ENCODE data around the gene DIO2. TPM values are rescaled to one million over a fixed set of nuclear protein-coding genes. Genes with fewer than 3 reads are reported as not detected.

Gene DIO2
- 1 to 10 TPM; 2.3 to 8.5 TPM for total RNA-seq

GRCh38 chr14:80211153-80212022 lies at the start of gene DIO2:
Gene DIO2 (minus strand): TSS chr14:80211504. CDS start chr14:80211472, 32 bp downstream.
- WGBS = 42% methylated on average over 17 of the region's 17 CpGs
- Histone ChIP-seq H3K36me3 (no peaks in the 10 kb centered on the region), H3K27ac (peak within 1 kb of the TSS in 1 of 2 donors; percentile 15), H3K9me3 (no peaks in the 10 kb centered on the region), H3K27me3 (replicated peaks; ENCODE audit: insufficient read depth) (no peaks in the 10 kb centered on the region), H3K4me3 (peak within 1 kb of the TSS; percentile 7 to 10), H3K4me1 (replicated peaks) (no peaks in the 10 kb centered on the region)
- DNase-seq (ENCODE audit: low spot score) = no peak
- intact Hi-C loops (cut with DNase I) = no loop called here
- TF ChIP-seq CTCF (IDR thresholded peaks at IDR 0.05) = no peak
- TF ChIP-seq POLR2A (IDR thresholded peaks at IDR 0.05) = no peak
- no peak for TF ChIP-seq POLR2AphosphoS5 (IDR thresholded peaks at IDR 0.05)

DNA sequence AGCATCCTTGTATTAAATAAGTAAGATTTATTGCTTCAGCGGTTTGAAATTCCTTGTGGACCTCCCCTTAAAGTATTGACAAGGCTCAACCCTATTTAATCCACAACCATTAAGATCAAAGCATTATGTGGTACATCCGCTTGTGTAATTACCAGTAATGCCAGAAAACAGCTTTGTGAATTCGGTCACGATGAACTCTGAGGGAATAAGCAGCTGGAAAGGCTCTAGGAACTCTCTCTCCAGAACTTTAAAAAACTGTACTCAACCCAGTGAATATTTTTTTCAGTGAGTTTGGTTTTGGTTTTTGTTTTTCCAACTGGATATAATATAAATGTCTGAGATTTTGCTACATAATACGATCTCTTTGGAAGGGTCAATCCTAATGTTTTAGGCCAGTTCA lies 49.3 kb upstream of the DIO2 start:
- Histone ChIP-seq H3K36me3 (no peaks in the 10 kb centered on the region), H3K27ac (no peak overlapping the region), H3K27me3 (replicated peaks; ENCODE audit: insufficient read depth) (no peaks in the 10 kb centered on the region), H3K4me1 (replicated peaks) (no peaks in the 10 kb centered on the region), H3K9me3 (no peaks in the 10 kb centered on the region), H3K4me3 (no peak overlapping the region)
- intact Hi-C loops (cut with DNase I) = no loop called here
- TF ChIP-seq POLR2A (IDR thresholded peaks at IDR 0.05) = no peak
- TF ChIP-seq POLR2AphosphoS5 (IDR thresholded peaks at IDR 0.05) = no peak
- no peak for TF ChIP-seq CTCF (IDR thresholded peaks at IDR 0.05)
- WGBS = 73% methylated on average over 5 of the region's 5 CpGs
- DNase-seq (ENCODE audit: low spot score) = no peak

GRCh38 chr14:80239631-80240030 lies 28.3 kb upstream of the DIO2 start:
- DNase-seq (ENCODE audit: low spot score) = no peak
- intact Hi-C loops (cut with DNase I) = no loop called here
- Histone ChIP-seq H3K36me3 (no peaks in the 10 kb centered on the region), H3K27ac (no peak overlapping the region), H3K9me3 (no peaks in the 10 kb centered on the region), H3K27me3 (replicated peaks; ENCODE audit: insufficient read depth) (no peaks in the 10 kb centered on the region), H3K4me1 (replicated peaks) (no peaks in the 10 kb centered on the region), H3K4me3 (no peak overlapping the region)
- WGBS = 73% methylated on average over 2 of the region's 2 CpGs
- TF ChIP-seq POLR2A (IDR thresholded peaks at IDR 0.05) = no peak
- TF ChIP-seq CTCF (IDR thresholded peaks at IDR 0.05) = no peak
- TF ChIP-seq POLR2AphosphoS5 (IDR thresholded peaks at IDR 0.05) = no peak

- H3K27ac ChIP-seq = no peak overlapping the region
- no peak overlapping the region for H3K4me3 ChIP-seq
- intact Hi-C loops (cut with DNase I) = no loop called here
- H3K27me3 ChIP-seq (replicated peaks; ENCODE audit: insufficient read depth) = no peaks in the 10 kb centered on the region
- no peaks in the 10 kb centered on the region for H3K4me1 ChIP-seq (replicated peaks)
- WGBS = 95% methylated on average over 3 of the region's 3 CpGs
- H3K36me3 ChIP-seq = no peaks in the 10 kb centered on the region
- TF ChIP-seq POLR2AphosphoS5 (IDR thresholded peaks at IDR 0.05) = no peak
- no peak for TF ChIP-seq POLR2A (IDR thresholded peaks at IDR 0.05)
- TF ChIP-seq CTCF (IDR thresholded peaks at IDR 0.05) = no peak
- H3K9me3 ChIP-seq = no peaks in the 10 kb centered on the region
- no peak for DNase-seq (ENCODE audit: low spot score)
Observed at GRCh38 chr14:80237143-80237542, 25.8 kb upstream of the DIO2 start.

Data from prostate gland (tissue), 2 donors.